Ureter (tissue), 1 donor: ENCODE data around the gene EXOC3L2. TPM values are rescaled to one million over a fixed set of nuclear protein-coding genes. Genes with fewer than 3 reads are reported as not detected.
"Not testable (repeated sequence)": the region's sequence is repeated elsewhere in the genome, so short reads cannot be mapped to it uniquely, and the experiment has no call there.

Experiments
- DNase-seq: peaks from one replicate; pipeline ENCODE4 v3.0.0-alpha.2; 2020; ENCODE audit warnings: low spot score
- total RNA-seq: library from RNA; stranded (reverse); gene quantifications from one replicate; pipeline ENCODE4 v1.2.4, GENCODE V29; 2023
- donor health status: DM: yes; HTN: yes; CAD: no.

EXOC3L2 gene
- total RNA-seq, 1 donor from 2014 or later = 7.2 TPM

DNA sequence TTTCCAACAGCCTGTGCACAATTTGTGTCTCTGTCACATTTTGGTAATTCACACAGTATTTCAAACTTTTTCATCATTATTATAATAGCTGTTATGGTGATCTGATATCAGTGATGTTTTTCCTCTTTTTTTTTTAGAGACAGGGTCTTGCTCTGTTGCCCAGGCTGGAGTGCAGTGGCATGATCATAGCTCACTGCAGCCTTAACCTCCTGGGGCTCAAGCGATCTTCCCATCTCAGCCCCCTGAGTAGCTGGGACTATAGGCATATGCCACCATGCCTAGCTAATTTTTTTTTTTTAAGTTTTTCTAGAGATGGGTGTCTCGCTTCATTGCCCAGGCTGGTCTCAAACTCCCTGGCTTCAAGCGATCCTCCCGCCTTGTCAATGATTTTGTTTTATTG lies 11.6 kb upstream of the EXOC3L2 start:
- no peak for DNase-seq

DNA sequence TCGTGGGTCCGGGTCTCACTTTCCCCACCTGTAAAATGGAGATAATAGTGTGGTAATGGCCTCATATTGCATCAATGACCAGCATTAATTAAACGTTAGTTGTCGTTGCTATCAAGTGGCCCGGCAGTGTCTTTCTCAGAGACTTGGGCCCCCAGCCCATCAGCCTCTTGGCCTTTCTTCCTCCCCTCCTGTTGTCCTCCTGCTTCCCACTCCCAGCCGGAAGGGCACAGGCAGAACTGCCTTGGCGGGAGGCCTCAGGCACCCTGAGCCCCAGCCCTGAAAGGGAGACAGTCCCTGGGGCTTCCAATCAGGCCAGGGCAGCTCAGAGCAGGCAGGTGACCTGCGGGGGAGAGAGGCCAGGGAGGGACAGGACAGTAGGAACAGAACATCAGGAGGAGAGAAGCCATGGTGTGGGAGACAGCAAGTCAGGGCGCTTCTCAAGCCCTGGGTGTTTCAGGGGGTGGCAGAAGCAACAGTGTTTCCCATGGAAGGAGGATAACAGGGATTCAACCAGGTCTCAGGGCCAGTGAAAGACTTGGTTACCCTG lies 10.5 kb upstream of the EXOC3L2 start:
- DNase-seq = no peak

DNA sequence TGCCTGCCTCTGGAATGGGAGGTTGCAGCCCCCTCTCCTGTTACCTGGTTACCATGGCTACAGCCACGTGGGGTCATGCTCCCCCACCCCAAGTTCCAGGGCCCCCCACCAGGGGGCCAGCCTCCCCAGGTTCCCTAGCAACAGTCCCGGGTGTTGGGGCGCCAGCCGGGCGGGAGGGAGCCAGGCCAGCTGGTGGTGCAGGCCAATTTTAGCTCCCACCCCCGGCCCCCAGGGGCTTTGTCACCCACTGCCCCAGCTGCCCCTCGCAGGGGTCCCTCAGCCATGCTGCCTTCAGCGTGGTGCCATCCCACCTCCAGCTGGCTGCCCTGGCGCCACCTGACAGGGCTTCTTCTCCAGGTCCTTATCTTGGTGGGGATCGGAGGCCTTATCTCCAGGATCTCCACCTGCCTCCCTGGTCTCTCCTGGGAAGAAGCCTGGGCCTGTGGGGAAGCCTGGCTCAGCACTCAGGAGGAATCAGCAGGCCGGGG lies 8.9 kb upstream of the EXOC3L2 start:
- no peak for DNase-seq

DNA sequence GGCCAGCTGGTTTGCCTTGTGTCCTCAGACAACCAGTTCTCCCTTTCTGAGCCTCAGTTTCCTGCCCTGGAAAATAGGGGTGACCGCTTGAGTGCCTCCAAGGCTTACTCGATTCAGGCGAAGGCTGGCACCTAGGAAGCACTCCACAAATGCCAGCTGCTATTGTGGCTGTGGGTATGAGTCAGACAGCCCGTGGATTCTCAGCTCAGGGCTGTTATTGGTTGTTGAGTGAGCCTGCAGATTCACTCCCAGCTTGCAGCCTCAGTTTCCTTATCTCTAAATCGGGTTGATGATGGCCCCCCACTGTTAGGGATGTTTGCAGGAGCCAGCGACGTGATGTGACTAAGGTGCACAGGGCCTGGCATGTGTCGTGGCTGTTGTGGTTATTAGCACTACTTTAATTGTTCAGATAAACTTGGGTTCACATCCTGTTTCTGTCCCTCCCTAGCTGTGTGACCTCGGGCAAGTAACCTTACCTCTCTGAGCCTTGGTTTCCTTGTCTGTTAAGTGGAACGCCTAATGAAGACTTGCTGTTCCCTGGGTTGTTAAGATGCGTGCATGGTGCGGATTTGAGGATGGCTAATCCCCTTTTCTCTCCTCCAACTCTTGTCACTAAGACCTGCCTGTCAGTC lies 8.3 kb upstream of the EXOC3L2 start:
- no peak for DNase-seq

DNA sequence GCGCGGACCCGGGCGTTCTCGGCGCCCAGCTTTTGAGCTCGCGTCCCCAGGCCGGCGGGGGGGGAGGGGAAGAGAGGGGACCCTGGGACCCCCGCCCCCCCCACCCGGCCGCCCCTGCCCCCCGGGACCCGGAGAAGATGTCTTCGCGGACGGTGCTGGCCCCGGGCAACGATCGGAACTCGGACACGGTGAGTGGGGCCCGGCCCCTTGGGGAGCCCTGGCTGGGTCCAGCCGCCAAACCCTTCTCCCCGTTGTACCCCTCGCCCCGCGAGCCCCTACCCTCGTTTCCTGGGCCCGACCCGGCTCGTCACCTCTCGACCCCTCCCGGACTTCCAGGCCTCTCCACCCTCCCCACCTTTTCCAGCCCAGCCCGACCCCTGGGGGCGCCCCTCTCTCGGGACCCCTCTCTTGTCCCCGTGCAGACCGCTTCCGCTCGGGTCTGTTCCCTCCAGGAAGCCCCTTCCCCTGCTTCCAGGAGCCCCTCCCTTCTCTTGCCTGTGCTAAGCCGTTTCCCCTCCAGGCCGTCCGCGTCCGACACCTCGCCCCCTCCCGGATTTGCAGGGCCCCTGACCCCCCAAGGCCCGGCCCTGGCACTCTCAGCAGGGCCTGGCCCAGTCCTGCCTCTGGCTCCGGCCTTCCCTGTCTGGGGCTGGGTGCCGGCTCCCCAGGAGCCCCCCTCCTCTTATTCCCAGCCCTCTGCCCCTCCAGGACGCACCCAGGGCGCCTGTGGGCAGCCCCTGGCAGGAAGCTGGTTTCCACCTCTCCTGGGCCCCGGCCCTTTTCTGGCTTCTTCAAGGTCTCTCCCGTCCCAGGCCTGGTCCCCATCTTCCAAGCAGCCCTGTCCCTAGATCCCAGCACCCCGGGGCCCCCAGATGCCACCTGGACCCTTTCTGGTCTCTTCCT lies 6.5 kb upstream of the EXOC3L2 start:
- peak; percentile 52 for DNase-seq

DNA sequence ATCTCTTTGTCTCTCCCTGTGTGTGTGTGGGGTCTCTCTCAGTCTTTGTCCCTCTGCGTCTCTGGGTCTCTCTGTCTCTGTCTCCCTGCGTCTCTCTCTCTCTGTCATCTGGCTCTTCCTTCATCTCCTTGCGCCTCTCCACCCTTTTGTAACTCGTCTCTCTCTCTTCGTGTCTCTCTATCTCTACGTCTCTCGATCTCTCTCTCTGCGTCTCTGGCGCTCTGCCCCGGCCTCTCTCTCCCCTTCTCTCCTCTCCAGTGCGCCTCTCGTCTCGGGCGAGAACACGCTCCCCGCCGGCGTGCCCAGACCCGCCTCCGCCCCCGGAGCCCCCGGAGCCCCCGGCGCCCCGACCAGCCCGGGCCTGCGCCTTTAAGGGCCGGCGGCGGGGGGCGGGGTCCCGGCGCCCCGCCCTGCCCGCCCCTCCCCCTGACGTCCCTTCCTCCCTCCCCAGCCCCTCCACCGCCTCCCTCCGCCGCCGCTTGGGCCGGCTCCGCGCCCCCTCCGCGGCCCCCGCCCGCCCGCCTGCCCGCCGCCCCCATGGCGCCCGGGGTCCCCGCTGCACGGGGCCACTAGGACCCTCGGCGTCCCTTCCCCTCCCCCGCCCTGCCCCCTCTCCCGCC lies 5.7 kb upstream of the EXOC3L2 start, which contains the start of gene MARK4:
MARK4 (plus strand) TSS at position 440 of the 620 bp plus-strand sequence. CDS start 318 bp downstream, outside the sequence.
- peak; percentile 55 for DNase-seq

DNA sequence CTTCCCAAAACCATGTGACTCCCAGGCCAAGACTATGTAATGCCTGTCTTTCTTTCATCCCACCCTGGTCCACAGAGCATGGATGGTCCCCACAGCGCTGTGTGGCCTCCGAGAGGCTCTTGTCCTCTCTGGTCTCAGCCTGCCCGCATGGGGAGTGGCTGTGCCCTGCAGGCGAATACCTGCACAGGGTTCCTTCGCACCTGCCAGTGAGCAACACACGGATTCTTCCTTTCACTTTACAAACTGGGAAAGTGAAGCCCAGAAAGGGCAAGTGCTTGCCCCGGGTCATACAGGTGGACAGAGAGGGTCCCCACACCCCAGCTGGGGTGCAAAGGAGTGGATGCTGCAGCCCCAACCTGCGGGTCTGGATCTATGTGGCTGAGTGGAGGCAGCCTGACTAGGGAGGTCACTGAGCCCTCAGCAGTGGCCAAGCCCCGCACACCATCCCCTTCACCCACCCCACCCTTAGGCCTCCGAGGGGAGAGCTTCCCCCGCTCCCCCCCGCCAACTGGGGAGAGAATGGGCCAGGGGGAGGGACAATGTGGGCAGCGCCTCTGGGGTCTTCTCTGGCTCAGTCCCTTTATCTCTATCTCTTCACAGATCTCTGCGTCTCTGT lies 5.1 kb upstream of the EXOC3L2 start:
- DNase-seq = no peak

DNA sequence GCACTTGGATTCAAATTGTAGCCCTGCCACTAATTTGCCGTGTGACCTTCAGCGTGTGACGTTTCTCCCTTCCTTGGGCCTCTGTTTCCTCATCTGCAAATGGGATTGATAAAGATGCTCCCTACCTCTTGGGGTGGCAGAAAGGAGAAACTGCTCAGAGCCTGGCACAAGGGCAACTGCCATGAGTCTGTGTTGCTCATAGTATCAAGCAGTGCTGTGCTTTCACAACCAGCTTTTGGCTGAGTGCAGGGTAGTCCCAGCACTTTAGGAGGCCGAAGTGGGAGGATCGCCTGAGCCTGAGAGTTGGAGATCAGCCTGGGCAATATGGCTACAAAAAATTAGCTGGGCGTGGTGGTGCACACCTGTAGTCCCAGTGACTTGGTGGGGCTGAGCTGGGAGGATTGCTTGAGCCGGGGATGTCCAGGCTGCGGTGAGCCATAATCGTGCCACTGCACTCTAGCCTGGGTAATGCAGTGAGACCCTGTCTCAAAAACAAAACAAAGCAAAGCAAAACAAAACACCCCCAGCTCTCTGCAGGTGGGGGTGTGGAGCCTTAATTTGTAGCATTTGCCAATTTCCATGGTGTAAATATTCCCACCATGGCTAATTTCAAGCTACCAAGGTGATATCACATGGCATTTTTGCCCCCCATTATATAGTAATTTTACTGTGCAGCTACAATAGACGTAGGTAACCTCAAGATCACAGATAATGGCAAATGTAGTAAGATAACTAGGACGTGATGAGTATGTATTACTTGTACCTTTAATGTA lies 4.2 kb upstream of the EXOC3L2 start:
- no peak for DNase-seq

DNA sequence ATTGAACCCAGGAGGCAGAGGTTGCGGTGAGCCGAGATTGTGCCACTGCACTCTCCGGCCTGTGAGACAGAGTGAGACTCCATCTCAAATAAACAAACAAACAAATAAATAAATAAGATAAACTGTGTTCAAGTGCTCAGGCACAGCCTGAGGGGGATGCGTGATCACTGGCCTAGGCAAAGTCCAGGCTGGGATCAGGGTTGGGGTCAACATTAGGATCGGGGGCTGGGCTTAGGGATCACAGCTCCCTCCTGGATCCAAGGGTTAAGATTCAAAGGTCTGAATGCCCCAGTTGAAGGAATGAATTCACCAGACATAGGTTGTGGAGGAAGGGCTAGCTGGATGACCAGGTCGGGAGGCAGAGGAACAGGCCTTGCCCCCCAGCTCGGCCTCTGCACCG lies 1.9 kb upstream of the EXOC3L2 start:
- no peak for DNase-seq

DNA sequence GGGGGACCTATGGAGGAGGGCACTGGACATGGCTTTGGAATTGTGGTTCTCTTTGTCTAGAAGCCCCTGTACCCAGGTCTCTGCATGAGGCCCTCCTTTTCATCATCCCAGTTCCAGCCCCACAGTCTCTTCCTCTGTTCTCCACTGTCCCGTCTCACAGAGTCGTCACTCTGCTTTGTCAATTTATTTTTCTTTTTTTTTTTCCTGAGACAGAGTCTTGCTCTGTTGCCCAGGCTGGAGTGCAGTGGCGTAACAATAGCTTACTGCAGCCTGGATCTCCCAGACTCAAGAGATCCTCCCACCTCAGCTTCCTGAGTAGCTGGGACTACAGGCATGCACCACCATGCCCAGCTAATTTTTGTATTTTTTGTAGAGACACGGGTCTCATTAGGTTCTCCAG lies 619 bp upstream of the EXOC3L2 start:
- DNase-seq = no peak

DNA sequence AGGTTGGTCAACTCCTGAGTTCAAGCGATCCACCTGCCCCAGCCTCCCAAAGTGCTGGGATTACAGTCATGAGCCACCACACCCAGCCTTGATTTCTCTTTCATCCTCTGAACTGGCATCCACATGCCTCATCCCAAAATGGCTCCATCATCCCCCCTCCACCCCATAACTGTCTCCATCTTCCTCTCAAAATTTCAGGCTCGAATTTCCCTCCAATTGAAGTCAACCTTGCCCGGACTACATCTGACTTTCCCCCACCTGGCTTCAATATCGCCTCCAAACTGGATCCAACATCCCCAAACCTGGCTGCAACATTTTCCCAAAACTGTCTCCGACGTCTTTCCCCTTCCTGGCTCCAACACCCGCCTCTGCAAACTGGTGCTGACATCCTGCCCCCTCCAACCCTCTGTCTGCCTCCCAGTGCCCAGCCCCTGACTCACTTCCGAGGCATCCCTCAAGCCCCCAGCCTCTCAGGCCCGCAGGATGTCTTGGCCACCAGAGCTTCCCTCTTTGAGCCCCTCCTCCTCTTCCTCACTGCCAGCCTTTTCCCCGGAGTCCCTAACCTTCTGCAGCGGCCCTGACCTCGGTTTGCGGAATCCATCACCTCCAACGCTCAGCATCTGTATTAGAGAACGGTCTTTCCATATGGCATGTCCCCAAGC lies 943 bp downstream of the EXOC3L2 start:
- DNase-seq = no peak

DNA sequence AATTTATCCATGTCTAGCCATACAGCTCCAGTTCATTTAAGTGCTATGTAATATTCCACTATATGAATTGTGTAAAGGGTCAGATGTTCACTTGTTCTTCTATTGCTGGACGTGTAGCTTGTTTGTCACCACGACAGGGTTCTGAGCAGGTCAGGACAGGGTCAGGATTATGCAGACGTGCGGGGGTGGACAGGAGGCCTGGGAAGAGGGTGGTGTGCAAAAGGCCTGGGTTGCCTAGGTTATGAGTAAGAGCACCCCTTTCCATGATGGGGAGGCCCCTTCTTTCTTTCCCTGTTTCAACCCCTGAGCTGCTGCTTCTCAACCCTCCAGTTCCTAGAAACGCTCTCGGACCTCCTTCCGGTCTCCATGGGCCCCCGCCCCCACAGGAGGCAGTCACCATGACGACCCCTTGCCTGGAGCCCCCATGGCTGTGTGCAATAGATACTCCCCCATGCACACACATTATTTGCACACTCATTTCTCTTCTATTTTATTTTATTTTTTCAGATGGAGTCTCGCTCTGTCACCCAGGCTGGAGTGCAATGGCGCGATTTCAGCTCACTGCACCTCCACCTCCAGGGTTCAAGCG lies 2.0 kb downstream of the EXOC3L2 start:
- DNase-seq = no peak

DNA sequence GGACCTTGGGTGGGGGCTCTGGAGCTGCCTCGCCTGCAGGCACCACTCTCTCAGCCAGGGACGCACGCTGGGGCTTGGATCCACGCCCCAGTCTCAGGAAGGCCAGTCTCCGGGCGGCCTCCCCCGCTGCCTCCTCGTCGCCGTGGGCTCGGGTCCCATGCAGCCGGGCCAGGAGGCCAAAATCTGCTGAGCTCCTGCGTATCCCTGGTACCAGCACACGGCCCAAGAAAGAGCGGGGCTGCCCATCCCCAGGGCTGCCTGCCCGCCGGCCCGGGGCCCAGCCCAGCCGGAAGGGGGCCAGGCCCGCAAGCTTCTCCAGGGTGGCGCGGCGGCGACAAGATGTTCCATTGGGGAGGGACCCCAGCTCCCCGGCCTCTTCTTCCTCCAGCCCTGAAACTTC lies 6.7 kb downstream of the EXOC3L2 start:
- DNase-seq = no peak

DNA sequence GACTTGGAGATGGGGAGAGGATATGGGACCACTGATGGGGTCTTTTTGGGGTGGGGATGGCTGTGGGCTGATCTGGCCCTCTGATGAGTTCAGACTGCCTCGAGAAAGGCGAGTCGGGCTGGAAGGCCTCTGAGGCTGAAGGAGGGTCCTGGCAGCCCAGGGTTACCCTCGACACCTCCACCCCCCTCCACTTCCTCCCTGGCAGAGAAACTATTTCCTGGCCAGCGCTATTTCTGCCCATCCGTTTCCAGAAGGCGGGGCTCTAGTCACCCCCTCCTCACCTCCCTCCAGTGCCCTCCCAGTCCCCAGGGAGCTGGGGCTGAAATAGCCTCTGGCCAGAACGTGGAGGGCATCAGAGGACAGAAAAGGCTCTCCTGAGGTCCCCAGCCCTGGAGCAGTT lies 9.7 kb downstream of the EXOC3L2 start:
- DNase-seq = no peak

DNA sequence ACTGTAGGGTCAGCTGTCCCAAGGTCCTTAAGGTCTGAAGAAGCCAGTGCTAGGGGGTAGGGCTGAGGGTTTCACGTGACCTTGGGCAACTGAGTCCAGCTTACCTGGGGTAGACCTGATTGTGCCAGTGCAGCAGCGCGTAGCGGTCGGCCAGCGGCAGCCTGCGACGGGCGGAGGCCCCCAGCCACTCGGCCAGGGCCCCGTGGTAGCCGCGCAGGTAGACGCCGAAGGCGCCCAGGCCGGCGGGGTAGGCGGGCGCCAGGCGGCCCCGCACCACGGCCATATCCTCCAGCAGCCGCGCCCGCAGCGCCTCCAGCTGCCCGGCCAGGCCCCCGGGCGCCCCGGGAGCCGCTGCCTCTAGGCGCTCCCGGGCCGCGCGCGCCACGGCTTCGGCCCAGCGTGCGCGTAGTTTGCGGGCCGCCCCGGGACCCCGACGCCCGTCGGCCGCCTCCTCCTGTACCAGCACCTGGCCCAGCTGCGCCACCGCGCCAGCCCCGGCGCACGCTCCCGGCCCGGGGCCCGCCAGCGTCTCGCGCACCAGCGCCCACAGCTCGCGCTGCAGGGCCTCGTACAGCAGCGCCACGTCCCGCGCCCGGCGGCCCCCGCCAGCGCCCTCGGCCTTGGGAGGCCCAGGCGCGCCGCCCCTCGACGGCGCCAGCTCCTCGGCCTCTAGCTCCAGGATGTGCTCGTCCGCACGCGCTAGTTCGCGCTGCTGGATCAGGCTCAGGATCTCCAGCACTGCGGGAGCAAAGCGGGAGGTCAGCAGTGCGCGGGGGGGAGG lies 10.9 kb downstream of the EXOC3L2 start:
- DNase-seq = no peak

DNA sequence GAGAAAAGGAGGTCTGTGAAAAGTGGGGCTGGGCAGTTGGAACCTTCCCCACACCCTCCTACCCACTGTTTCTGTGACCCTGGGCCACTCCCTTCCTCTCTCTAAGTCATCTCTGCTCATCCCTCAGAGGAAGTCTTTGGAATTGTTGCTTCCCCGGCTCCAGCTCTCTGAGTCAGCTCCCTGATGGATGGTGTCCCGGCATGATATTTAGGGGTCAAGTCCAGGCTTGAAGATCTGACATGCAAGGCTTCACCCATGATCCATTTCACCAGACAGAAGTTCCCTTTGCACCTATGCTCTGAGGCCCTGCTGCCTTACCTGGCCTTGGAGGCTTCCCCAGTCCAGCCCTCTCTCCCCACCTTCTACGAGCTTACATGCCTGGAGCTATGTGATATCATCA lies 13.3 kb downstream of the EXOC3L2 start:
- no peak for DNase-seq

DNA sequence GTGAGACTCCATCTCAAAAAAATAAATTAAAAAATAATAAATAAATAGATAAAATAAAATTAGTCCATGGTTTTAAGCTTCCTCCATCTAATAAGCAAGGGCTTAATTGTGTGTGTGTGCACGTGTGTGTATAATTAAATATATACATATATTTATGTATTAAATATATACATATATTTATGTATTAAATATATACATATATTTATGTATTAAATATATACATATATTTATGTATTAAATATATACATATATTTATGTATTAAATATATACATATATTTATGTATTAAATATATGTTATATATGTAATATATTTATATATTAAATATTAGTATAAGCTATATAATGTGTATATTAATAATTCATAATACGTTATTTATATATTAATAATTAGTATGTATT lies 16.2 kb downstream of the EXOC3L2 start:
- not testable (repeated sequence) for DNase-seq

DNA sequence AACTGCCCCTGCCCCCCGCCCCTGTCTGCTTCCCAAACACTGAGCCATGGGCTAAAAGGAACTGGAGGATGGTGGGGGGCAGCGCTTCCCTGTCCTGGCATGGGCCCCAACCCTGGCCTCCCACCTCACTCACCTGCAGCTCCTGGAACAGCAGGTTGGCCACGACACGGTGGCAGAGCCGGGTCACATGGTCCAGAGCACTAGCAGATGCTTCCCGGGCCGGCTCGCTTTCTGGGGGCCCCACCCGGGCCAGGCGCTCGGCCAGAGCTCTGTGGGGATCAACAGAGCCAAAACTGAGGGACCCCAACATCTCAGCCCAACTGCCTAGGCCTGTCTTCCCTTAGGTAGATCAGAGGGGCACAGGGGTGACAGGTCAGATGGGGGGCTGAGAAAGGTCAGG lies 20.6 kb downstream of the EXOC3L2 start:
- DNase-seq = no peak

DNA sequence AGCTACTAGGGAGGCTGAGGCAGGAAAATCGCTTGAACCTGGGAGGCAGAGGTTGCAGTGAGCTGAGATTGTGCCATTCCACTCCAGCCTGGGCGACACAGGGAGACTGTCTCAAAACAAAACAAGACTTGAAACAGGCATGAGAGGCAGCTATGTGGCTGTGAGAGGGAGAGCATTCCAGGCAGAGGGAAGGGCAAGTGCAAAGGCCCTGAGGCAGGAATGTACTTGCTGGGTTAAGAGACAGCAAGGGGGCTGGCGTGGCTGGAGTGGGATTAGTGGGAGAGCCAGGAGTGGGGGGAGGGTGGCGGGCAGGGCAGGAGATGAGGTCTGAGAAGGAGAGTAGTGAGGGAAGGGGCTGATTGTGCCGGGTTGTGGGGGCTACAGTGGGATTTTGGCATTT lies 21.3 kb downstream of the EXOC3L2 start:
- no peak for DNase-seq
